Germinal center (tissue), 1 donor: ENCODE results near the gene OPA1.

Experiments
- DNase-seq: peaks from one replicate; pipeline ENCODE4 v3.0.0; 2012; ENCODE audit warnings: mixed read lengths, low spot score

OPA1 gene

DNA sequence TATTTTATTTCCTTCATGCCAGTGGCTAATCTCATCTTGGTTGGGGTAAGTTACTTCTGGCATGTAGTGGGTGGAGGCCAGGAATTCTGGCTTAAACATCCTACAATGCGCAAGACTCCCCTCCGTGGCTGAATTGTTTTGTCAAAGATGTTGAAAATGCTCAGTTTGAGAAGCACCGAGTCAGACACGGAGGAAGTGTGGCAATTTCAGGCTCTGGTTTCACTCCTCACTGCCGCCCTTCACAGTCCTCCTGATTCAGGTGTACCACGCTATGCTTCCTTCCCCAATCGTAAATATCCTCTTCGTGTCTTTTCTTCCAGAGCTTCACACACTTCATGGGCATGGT lies 150.7 kb downstream of the OPA1 start:
- peak; percentile 13 for DNase-seq

DNA sequence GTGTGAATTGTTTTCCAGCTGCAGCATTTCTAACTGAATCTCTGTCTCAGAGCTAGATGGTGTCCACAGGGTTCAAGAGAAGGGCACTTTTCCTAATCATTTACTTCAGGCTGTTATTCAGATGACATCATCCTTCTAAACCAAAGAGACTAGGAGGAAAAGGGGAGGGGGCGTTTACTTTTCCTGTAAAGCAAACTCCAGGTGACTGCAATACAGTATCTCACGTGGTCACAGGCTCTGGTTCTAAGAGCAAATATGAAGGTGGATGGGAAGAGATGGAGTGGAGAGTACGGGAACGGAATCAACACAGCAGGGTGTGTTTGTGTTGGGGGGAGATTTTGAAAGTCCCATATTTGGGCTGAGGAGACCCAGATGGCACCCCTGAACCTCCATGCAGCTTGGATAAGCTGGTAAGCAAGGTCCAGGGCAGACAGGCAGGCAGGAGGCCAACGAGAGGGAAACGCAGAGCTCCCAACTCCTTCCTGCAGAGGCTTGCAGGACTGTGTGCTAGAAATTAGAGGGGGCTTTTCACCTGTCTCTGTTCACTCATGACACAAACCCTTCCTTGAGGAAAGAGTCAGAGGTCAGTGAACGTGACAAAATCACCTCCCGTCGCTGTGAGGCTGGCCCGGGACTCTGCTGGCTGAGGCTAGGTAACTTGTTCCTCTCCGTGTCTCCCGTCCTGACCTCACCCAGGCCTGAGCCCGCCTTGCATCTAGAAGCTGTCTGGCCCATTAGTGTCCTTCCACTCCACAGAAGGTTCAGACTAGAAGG lies 151.2 kb downstream of the OPA1 start:
- DNase-seq: no peak

DNA sequence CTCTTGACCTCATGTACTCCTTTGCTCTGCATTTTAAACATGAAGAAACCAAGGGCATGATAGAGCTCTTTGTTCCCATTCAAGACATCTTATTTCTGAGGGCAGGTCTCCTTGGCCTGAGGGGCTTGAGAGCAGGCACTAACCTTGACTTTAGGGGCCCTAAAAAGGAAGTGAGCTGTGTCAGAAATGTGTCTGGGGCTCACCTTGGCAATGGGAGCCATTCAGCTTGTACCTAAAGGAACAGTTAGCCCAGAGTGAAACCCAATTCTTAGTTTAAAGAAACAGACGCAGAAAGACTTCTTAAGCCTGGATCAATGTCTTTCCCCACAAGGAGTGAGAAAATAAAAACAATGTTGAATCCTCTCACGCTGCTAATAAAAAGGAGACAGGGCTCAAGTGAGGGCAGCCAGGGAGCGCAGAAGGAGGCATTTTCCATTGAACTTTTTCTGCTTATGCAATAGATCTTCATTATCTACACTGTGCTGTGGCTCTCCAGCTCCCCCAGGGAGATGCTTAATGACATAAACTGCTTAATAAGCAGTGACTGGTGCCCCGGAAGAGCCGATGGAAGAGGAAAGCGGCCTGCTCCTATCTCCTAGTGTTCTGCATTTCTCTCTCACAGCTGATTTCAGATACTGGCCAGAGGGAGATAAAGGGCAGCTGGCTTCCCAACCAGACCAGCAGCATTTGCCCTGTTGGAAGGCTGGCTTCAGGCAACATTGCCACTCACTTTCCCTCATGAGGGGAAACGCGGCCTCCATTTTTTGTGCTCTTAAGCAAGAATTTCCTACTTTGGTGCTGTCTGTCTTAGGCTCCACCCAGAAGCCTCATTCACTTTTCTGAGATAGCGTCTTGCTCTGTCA lies 152.0 kb downstream of the OPA1 start:
- DNase-seq: no peak

DNA sequence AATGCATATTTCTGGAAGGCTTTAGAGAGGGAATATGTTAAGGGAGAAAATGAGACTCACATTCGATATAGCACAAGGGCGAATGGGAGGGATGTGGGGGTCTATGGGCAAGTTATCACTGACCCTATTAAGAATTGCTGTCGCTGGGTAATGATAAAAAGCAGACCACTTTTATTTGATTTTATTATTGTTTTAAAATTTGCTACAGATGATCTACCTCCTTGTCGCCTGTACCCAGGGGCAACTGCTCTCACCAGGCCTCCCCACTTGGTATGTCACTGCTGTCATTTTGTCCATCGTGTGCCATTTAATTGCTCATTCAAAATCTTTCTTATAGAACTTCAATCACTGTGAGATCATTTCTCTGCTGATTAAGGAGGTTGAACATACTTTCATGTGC lies 153.8 kb downstream of the OPA1 start:
- no peak for DNase-seq
